Sigmoid colon (tissue), 7 donors: ENCODE results near the gene ATXN7. TPM values are rescaled to one million over a fixed set of nuclear protein-coding genes. Genes with fewer than 3 reads are reported as not detected.

Source experiments
- DNase-seq: peaks from one replicate; pipeline ENCODE4 v3.0.0-alpha.2; 2019
- H3K27ac ChIP-seq, 4 donors: fragments of 200-600 bp; sonication (generic); one replicate each; pipeline ENCODE4 v1.5.1; 2016 to 2019; ENCODE audit warnings: mild to moderate bottlenecking in 1 of 4
- H3K27me3 ChIP-seq, 3 donors: fragments of 200-600 bp; sonication (generic); one replicate each; pipeline ENCODE4 v1.5.1; 2019; ENCODE audit warnings: mild to moderate bottlenecking in 1 of 3
- H3K36me3 ChIP-seq, 4 donors: fragments of 200-600 bp; sonication (generic); one replicate each; pipeline ENCODE4 v1.5.1; 2016 to 2019
- H3K4me1 ChIP-seq, 4 donors: fragments of 200-600 bp; sonication (generic); one replicate each; pipeline ENCODE4 v1.5.1; 2017 to 2019
- H3K4me3 ChIP-seq, 4 donors: fragments of 200-600 bp; sonication (generic); one replicate each; pipeline ENCODE4 v1.5.1; 2017 to 2019; ENCODE audit warnings: mild to moderate bottlenecking in 2 of 4, moderate library complexity in 1 of 4
- H3K9me3 ChIP-seq, 4 donors: fragments of 200-600 bp in 3 of 4; sonication (generic) in 3 of 4; one replicate each; pipeline versions ENCODE4 v1.5.1 to v1.6.1; 2013 to 2019
- CTCF ChIP-seq, 4 experiments: fragments of 450-650 bp in 3 of 4; fragments of 200-600 bp in 1 of 4; IDR thresholded peaks; one replicate each; pipeline ENCODE4 v1.5.1; 2016 to 2019; ENCODE audit warnings: antibody characterized with exemption in 4 of 4, mild to moderate bottlenecking in 3 of 4, moderate library complexity in 2 of 4
- EP300 ChIP-seq, 4 donors: sonication (generic); formaldehyde crosslinking; IDR thresholded peaks; one replicate each; pipeline ENCODE4 v1.6.1; 2017; ENCODE audit warnings: antibody characterized with exemption in 4 of 4
- POLR2A ChIP-seq, 2 donors: fragments of 450-650 bp; IDR thresholded peaks; one replicate each; pipeline ENCODE4 v1.6.1; 2016; ENCODE audit warnings: antibody characterized with exemption in 2 of 2, mild to moderate bottlenecking in 2 of 2, moderate library complexity in 2 of 2
- POLR2AphosphoS5 ChIP-seq, 4 donors: sonication (generic); formaldehyde crosslinking; IDR thresholded peaks; one replicate each; pipeline ENCODE4 v1.6.1; 2017; ENCODE audit warnings: antibody characterized with exemption in 4 of 4
- WGBS, 2 donors: extraction: QIAGEN DNeasy Blood & Tissue Kit; methylation state at CpG; one replicate each; pipeline ENCODE4 v1.1.7; 2013; 5-methylcytosine and 5-hydroxymethylcytosine counted together
- intact Hi-C: fragments of 100-400 bp; cut with DNase I; formaldehyde crosslinking; loops from one replicate; pipeline ENCODE4 v1.15.1; 2023
- polyA plus RNA-seq, 3 donors: library from polyadenylated mRNA; stranded (reverse); fragments of 200-250 nt; gene quantifications; one replicate each; pipeline ENCODE4 v1.2.3, GENCODE V29; 2013
- total RNA-seq, 4 donors: library from RNA; depleted of rRNA; stranded (reverse); fragments of >200 nt; gene quantifications; one replicate each; pipeline ENCODE4 v1.1.0, GENCODE V29; 2016
- donor health status: healthy with polysubstance abuse.
- donor health status: Bipolar disorder and iron deficiency.
- donor health status: healthy.

The ATXN7 gene
- total and polyA plus RNA-seq, 7 donors = 2.1 to 32.7 (median 17.8) TPM

DNA sequence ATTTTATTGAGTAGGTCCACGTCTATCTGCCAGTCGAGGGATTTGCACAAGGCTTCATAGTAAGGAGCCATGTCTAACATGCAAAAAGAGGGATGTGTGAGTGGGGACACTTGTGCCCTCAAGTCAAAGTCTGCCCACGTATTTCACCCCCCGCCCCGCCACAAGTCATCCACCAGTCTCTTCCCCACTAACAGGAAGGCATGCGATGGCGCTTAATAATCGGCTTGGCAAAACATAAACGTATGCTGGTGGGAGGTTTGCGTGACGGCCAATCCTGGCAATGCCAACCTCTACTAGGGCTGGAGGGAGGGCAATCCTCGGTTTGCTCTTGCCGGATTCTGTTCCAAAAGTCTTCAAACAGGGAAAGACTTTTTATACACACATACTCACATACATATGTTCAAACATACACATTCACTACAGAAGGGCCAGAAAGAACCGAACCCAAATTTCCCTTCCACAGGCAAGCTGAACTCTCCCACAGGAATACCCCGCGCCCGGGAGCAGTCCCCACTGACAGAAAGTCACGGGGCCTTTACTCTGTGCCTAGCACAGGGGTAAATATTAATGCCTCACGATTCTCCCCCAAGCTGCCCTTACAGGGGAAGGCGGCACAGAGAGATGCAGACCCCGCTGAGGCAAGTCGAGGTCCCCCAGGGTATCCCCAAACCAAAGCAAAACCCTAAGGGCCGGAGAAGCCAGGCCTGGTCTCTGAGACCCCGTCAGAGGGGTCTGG lies 159.0 kb downstream of the ATXN7 start:
- no peak for DNase-seq
- TF ChIP-seq CTCF (IDR thresholded peaks at IDR 0.05) (no peak), POLR2AphosphoS5 (IDR thresholded peaks at IDR 0.05) (no peak), POLR2A (IDR thresholded peaks at IDR 0.05) (no peak), EP300 (IDR thresholded peaks at IDR 0.05) (no peak)
- no peaks in the 10 kb centered on the region for H3K27me3 ChIP-seq
- H3K4me3 ChIP-seq = peak overlapping the region; percentile 75 to 89 (median 84)
- H3K4me1 ChIP-seq = peaks cover 0 to 29% (median 17%) of the 10 kb centered on the region in 4 donors
- WGBS, 2 donors = 17 to 19% methylated on average over 24 of the region's 24 CpGs
- H3K36me3 ChIP-seq = peaks cover 8 to 36% (median 10%) of the 10 kb centered on the region in 4 donors
- H3K27ac ChIP-seq = peak overlapping the region; percentile 81 to 89 (median 86)
- intact Hi-C loops = no loop called here
- no peaks in the 10 kb centered on the region for H3K9me3 ChIP-seq

DNA sequence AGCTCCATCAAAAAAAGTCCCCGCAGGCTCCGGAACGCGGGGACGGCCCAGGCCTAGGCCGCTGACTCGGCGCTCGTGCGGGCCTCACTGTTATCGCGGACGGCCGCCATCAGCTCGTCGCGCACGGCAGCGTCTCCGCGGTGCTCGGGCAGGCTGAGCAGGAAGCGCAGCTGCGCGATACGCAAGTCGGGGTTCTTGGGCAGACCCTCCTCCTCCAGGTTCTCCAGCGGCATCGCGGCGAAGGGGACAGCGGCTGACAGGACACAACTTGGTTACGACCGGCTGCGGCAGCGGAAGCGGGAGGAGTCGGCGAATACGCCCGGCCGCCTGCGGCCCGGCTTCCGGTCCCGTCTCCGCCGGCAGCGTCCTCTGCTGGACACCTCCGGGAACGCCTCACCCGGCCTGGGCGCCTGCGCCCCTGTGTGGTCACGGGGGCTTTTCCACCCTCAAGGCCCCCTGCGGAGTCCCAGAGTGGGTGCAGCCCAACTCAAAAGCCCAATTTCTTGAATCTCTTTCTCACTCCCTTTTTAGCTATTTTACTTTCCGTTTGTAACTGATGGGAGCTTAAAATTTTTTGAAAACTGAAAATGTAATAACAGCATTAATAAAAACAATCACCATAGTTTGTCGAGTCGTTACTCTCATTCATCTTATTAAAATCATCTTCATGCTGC lies 159.7 kb downstream of the ATXN7 start, which contains the start of gene PSMD6:
PSMD6 (minus strand) TSS at position 308 of the 674 bp plus-strand sequence; CDS start at position 233, 75 bp downstream.
- Histone ChIP-seq H3K36me3 (peaks cover 5 to 29% (median 8%) of the 10 kb centered on the region in 4 donors), H3K27ac (peak within 1 kb of the TSS; percentile 81 to 89 (median 86)), H3K4me1 (peaks cover 0 to 29% (median 17%) of the 10 kb centered on the region in 4 donors), H3K9me3 (no peaks in the 10 kb centered on the region), H3K27me3 (no peaks in the 10 kb centered on the region), H3K4me3 (peak within 1 kb of the TSS; percentile 75 to 89 (median 84))
- TF ChIP-seq CTCF (IDR thresholded peaks at IDR 0.05) = peak; percentile 95 to 100 (median 98)
- TF ChIP-seq POLR2AphosphoS5 (IDR thresholded peaks at IDR 0.05) = peak; percentile 50 to 87 (median 78)
- no peak for TF ChIP-seq EP300 (IDR thresholded peaks at IDR 0.05)
- peak in 1 of 2 donors; percentile 18 for TF ChIP-seq POLR2A (IDR thresholded peaks at IDR 0.05)
- intact Hi-C loops = no loop called here
- 1 to 3% methylated on average over 59 of the region's 59 CpGs for WGBS, 2 donors
- peak; percentile 92 for DNase-seq

GRCh38 chr3:64023861-64024223 lies 160.2 kb downstream of the ATXN7 start:
- Histone ChIP-seq H3K27ac (peak overlapping the region; percentile 81 to 89 (median 86)), H3K36me3 (peaks cover under 1 to 24% (median 6%) of the 10 kb centered on the region in 4 donors), H3K9me3 (no peaks in the 10 kb centered on the region), H3K4me1 (peaks cover 0 to 29% (median 17%) of the 10 kb centered on the region in 4 donors), H3K27me3 (no peaks in the 10 kb centered on the region), H3K4me3 (peak overlapping the region; percentile 75 to 89 (median 84))
- WGBS, 2 donors = 46 to 73% methylated on average over 5 of the region's 5 CpGs
- intact Hi-C loops = no loop called here
- no peak for TF ChIP-seq POLR2A (IDR thresholded peaks at IDR 0.05)
- TF ChIP-seq POLR2AphosphoS5 (IDR thresholded peaks at IDR 0.05) = no peak
- TF ChIP-seq CTCF (IDR thresholded peaks at IDR 0.05) = no peak
- no peak for TF ChIP-seq EP300 (IDR thresholded peaks at IDR 0.05)
- no peak for DNase-seq

GRCh38 chr3:64026346-64026745 lies 162.7 kb downstream of the ATXN7 start:
- TF ChIP-seq POLR2AphosphoS5 (IDR thresholded peaks at IDR 0.05) (no peak), EP300 (IDR thresholded peaks at IDR 0.05) (no peak), POLR2A (IDR thresholded peaks at IDR 0.05) (no peak), CTCF (IDR thresholded peaks at IDR 0.05) (no peak)
- Histone ChIP-seq H3K4me1 (peaks cover 0 to 30% (median 22%) of the 10 kb centered on the region in 4 donors), H3K36me3 (peaks cover 0 to under 1% (median 0%) of the 10 kb centered on the region in 4 donors), H3K27me3 (no peaks in the 10 kb centered on the region), H3K4me3 (no peak overlapping the region), H3K9me3 (no peaks in the 10 kb centered on the region), H3K27ac (no peak overlapping the region)
- 69 to 78% methylated on average over 2 of the region's 2 CpGs for WGBS, 2 donors
- intact Hi-C loops = no loop called here
- DNase-seq = no peak
